ENCODE data around the gene GPATCH11.

GPATCH11 gene
- 41.4 to 41.9 reads per million in 2 donors for total RNA-seq

GRCh38 chr2:37083873-37084794, at the start of gene GPATCH11, which contains the start of gene HEATR5B:
TSS of gene GPATCH11 (plus strand) at chr2:37084518. CDS start at chr2:37088382, 3,864 bp downstream.
TSS of gene HEATR5B (minus strand) at chr2:37084372. CDS start at chr2:37083414, 958 bp downstream.
- DNase-seq = peak; percentile 81

- DNase-seq = no peak
Observed at GRCh38 chr2:37037771-37038170, 46.5 kb upstream of the GPATCH11 start.

GRCh38 chr2:37039580-37039979, 44.7 kb upstream of the GPATCH11 start:
- no peak for DNase-seq

- no peak for DNase-seq
Observed at GRCh38 chr2:37052600-37053332, 31.6 kb upstream of the GPATCH11 start.

GRCh38 chr2:37059841-37060240, 24.5 kb upstream of the GPATCH11 start:
- DNase-seq = no peak

- DNase-seq = no peak
Observed at GRCh38 chr2:37060446-37060845, 23.9 kb upstream of the GPATCH11 start.

GRCh38 chr2:37061013-37061711, 23.2 kb upstream of the GPATCH11 start:
- no peak for DNase-seq

GRCh38 chr2:37061776-37062175, 22.5 kb upstream of the GPATCH11 start:
- DNase-seq = no peak

GRCh38 chr2:37068686-37069085, 15.6 kb upstream of the GPATCH11 start:
- DNase-seq = no peak

GRCh38 chr2:37070931-37071330, 13.4 kb upstream of the GPATCH11 start:
- no peak for DNase-seq

GRCh38 chr2:37080266-37080665, 4.1 kb upstream of the GPATCH11 start:
- no peak for DNase-seq

GRCh38 chr2:37080689-37081088, 3.6 kb upstream of the GPATCH11 start:
- no peak for DNase-seq

GRCh38 chr2:37084797-37085196, 479 bp downstream of the GPATCH11 start:
- no peak for DNase-seq

- no peak for DNase-seq
Observed at GRCh38 chr2:37085731-37086147, 1.4 kb downstream of the GPATCH11 start.

GRCh38 chr2:37090019-37090477, 5.7 kb downstream of the GPATCH11 start:
- no peak for DNase-seq

- no peak for DNase-seq
Observed at GRCh38 chr2:37091873-37092272, 7.6 kb downstream of the GPATCH11 start.

GRCh38 chr2:37096568-37096967, 12.2 kb downstream of the GPATCH11 start:
- no peak for DNase-seq

- DNase-seq = no peak
Observed at GRCh38 chr2:37098416-37099118, 14.2 kb downstream of the GPATCH11 start.

GRCh38 chr2:37100054-37100453, 15.7 kb downstream of the GPATCH11 start:
- DNase-seq = no peak

GRCh38 chr2:37102588-37102987, 18.3 kb downstream of the GPATCH11 start:
- no peak for DNase-seq

- no peak for DNase-seq
Observed at GRCh38 chr2:37104178-37104577, 19.9 kb downstream of the GPATCH11 start.

- no peak for DNase-seq
Observed at GRCh38 chr2:37105150-37105549, 20.8 kb downstream of the GPATCH11 start.

Data from activated gamma-delta T cell (primary cell).